GM19239 (cell line): ENCODE data around the gene PLA1A.
"Not testable (repeated sequence)": the region's sequence is repeated elsewhere in the genome, so short reads cannot be mapped to it uniquely, and the experiment has no call there.

Experiments used
- DNase-seq: peaks from one replicate; pipeline ENCODE4 v3.0.0; 2011; ENCODE audit warnings: low spot score; ENCODE audit not compliant: insufficient read length
- FAIRE-seq: peaks from 2 replicates; lab custom pipeline; 2011; peaks lifted over from hg19 to GRCh38; lab: Jason Lieb, UNC

Gene PLA1A

GRCh38 chr3:119597548-119598288 is at the start of gene PLA1A:
Gene PLA1A, plus strand, starts transcription at chr3:119597885. Its CDS starts 29 bp downstream, at chr3:119597914.
- FAIRE-seq (peak; percentile 91), DNase-seq (no peak)

GRCh38 chr3:119548341-119548740 is 49.3 kb upstream of the PLA1A start:
- DNase-seq (no peak), FAIRE-seq (no peak)

- DNase-seq = no peak
- peak; percentile 96 for FAIRE-seq
Measured at GRCh38 chr3:119550192-119550910, 47.3 kb upstream of the PLA1A start.

GRCh38 chr3:119551598-119551997 is 46.1 kb upstream of the PLA1A start:
- no peak for DNase-seq
- no peak for FAIRE-seq

GRCh38 chr3:119552928-119553327 is 44.8 kb upstream of the PLA1A start:
- not testable (repeated sequence) for FAIRE-seq, DNase-seq

GRCh38 chr3:119553823-119554415 is 43.8 kb upstream of the PLA1A start:
- peak; percentile 67 for FAIRE-seq
- no peak for DNase-seq

GRCh38 chr3:119555309-119555735 is 42.4 kb upstream of the PLA1A start:
- FAIRE-seq (peak; percentile 88), DNase-seq (no peak)

- DNase-seq = no peak
Measured at GRCh38 chr3:119555929-119556328, 41.8 kb upstream of the PLA1A start.

GRCh38 chr3:119557192-119557876 is 40.4 kb upstream of the PLA1A start:
- FAIRE-seq (peak; percentile 97), DNase-seq (no peak)

More at GRCh38 chr3:119555929-119556328, 41.8 kb upstream of the PLA1A start:
- no peak for FAIRE-seq

- DNase-seq = no peak
- FAIRE-seq = no peak
Measured at GRCh38 chr3:119557877-119558269, 39.8 kb upstream of the PLA1A start.

GRCh38 chr3:119558626-119559317 is 38.9 kb upstream of the PLA1A start:
- no peak for DNase-seq
- FAIRE-seq = no peak

- FAIRE-seq (peak; percentile 99), DNase-seq (no peak)
Measured at GRCh38 chr3:119559441-119559963, 38.2 kb upstream of the PLA1A start, which contains the start of gene CD80. Gene CD80, minus strand, starts transcription at chr3:119559614. Its CDS starts 1,886 bp downstream, at chr3:119557728.

GRCh38 chr3:119560160-119560559 is 37.5 kb upstream of the PLA1A start:
- DNase-seq (no peak), FAIRE-seq (no peak)

GRCh38 chr3:119562307-119562961 is 35.3 kb upstream of the PLA1A start:
- FAIRE-seq (peak; percentile 90), DNase-seq (no peak)

GRCh38 chr3:119563334-119563733 is 34.4 kb upstream of the PLA1A start:
- DNase-seq, FAIRE-seq: not testable (repeated sequence)

- DNase-seq (no peak), FAIRE-seq (no peak)
Measured at GRCh38 chr3:119569156-119569555, 28.5 kb upstream of the PLA1A start.

GRCh38 chr3:119570229-119570628 is 27.5 kb upstream of the PLA1A start:
- FAIRE-seq = peak; percentile 83
- DNase-seq = no peak

GRCh38 chr3:119571230-119571629 is 26.5 kb upstream of the PLA1A start:
- DNase-seq (no peak), FAIRE-seq (peak; percentile 53)

- DNase-seq (no peak), FAIRE-seq (no peak)
Measured at GRCh38 chr3:119571688-119572087, 26.0 kb upstream of the PLA1A start.
